DND-41 (cell line): ENCODE data around the gene ZBTB21.
"Not testable (repeated sequence)": the region's sequence is repeated elsewhere in the genome, so short reads cannot be mapped to it uniquely, and the experiment has no call there.

ENCODE experiments used
- ATAC-seq: fragments of 200-7000 bp; cut with Tn5 transposase; 3 replicates; pipeline ENCODE4 v1.9.1; 2021; ENCODE audit warnings: low read depth; ENCODE audit not compliant: insufficient read depth
- DNase-seq: peaks from one replicate; pipeline ENCODE4 v3.0.0-alpha.2; 2020
- H2AFZ ChIP-seq: 2 replicates; pipeline ENCODE4 v1.6.0; 2012; ENCODE audit warnings: low read depth, low read length
- H3K27ac ChIP-seq: 2 replicates; pipeline ENCODE4 v1.5.1; 2012; ENCODE audit warnings: low read length, inconsistent platforms
- H3K27me3 ChIP-seq: fragments of 200-600 bp; sonication (generic); 2 replicates; pipeline ENCODE4 v1.6.0; 2012; ENCODE audit warnings: low read length, mild to moderate bottlenecking, inconsistent platforms; ENCODE audit not compliant: insufficient read depth, poor library complexity
- H3K36me3 ChIP-seq: 2 replicates; pipeline ENCODE4 v1.5.1; 2012; ENCODE audit warnings: low read length, inconsistent platforms; ENCODE audit not compliant: insufficient read depth
- H3K4me1 ChIP-seq: 2 replicates; pipeline ENCODE4 v1.5.1; 2012; ENCODE audit warnings: mild to moderate bottlenecking, low read length; ENCODE audit not compliant: insufficient read depth
- H3K4me2 ChIP-seq: 2 replicates; pipeline ENCODE4 v1.6.0; 2012; ENCODE audit warnings: mild to moderate bottlenecking, moderate library complexity, low read length, inconsistent platforms; ENCODE audit not compliant: insufficient read depth
- H3K4me3 ChIP-seq, 2 experiments: fragments of 200-600 bp in 1 of 2; shearing (Covaris generic) in 1 of 2; 2 replicates each; pipeline ENCODE4 v1.5.1; 2012 to 2016; ENCODE audit warnings: inconsistent platforms in 2 of 2, low read length in 2 of 2, mild to moderate bottlenecking in 2 of 2, low read depth in 1 of 2, moderate library complexity in 1 of 2
- H3K79me2 ChIP-seq: 2 replicates; pipeline ENCODE4 v1.6.0; 2012; ENCODE audit warnings: low read length, inconsistent platforms; ENCODE audit not compliant: insufficient read depth
- H3K9ac ChIP-seq: 2 replicates; pipeline ENCODE4 v1.6.0; 2012; ENCODE audit warnings: low read depth, mild to moderate bottlenecking, inconsistent platforms, low read length, moderate library complexity
- H3K9me3 ChIP-seq: 2 replicates; pipeline ENCODE4 v1.5.1; 2012; ENCODE audit warnings: low read length, moderate library complexity, mild to moderate bottlenecking, inconsistent platforms; ENCODE audit not compliant: insufficient read depth, severe bottlenecking
- H4K20me1 ChIP-seq: 2 replicates; pipeline ENCODE4 v1.6.0; 2012; ENCODE audit warnings: low read length; ENCODE audit not compliant: insufficient read depth
- CTCF ChIP-seq: IDR thresholded peaks from 2 replicates; pipeline ENCODE4 v1.5.1; 2012; ENCODE audit warnings: borderline replicate concordance, low read length, moderate library complexity, mild to moderate bottlenecking; ENCODE audit not compliant: poor library complexity, severe bottlenecking; ENCODE audit errors: extremely low read depth
- EZH2 ChIP-seq: IDR thresholded peaks from 3 replicates; pipeline ENCODE4 v1.6.1; 2012; ENCODE audit warnings: borderline replicate concordance, low read depth, mild to moderate bottlenecking, moderate library complexity, low read length, inconsistent platforms; ENCODE audit not compliant: severe bottlenecking

The ZBTB21 gene

GRCh38 chr21:41952568-41953248, 57.5 kb downstream of the ZBTB21 start:
- Histone ChIP-seq H4K20me1 (no peaks in the 10 kb centered on the region), H3K9ac (no peak overlapping the region), H3K9me3 (no peaks in the 10 kb centered on the region), H2AFZ (no peak overlapping the region), H3K4me3 (no peak overlapping the region), H3K79me2 (no peaks in the 10 kb centered on the region), H3K4me1 (peaks cover 19% of the 10 kb centered on the region), H3K4me2 (no peak overlapping the region), H3K27me3 (peaks cover 7% of the 10 kb centered on the region), H3K36me3 (no peaks in the 10 kb centered on the region), H3K27ac (no peak overlapping the region)
- ATAC-seq (no peak), DNase-seq (no peak)
- TF ChIP-seq EZH2 (no peak), CTCF (no peak)

GRCh38 chr21:41951876-41952567, 58.1 kb downstream of the ZBTB21 start:
- DNase-seq (no peak), ATAC-seq (no peak)
- no peak overlapping the region for H2AFZ ChIP-seq
- no peak overlapping the region for H3K4me3 ChIP-seq
- no peak overlapping the region for H3K27ac ChIP-seq
- TF ChIP-seq EZH2 (no peak), CTCF (no peak)
- no peaks in the 10 kb centered on the region for H3K36me3 ChIP-seq
- H3K9ac ChIP-seq = no peak overlapping the region
- no peaks in the 10 kb centered on the region for H3K79me2 ChIP-seq
- H3K9me3 ChIP-seq = no peaks in the 10 kb centered on the region
- peaks cover 7% of the 10 kb centered on the region for H3K27me3 ChIP-seq
- H4K20me1 ChIP-seq = no peaks in the 10 kb centered on the region
- no peak overlapping the region for H3K4me2 ChIP-seq
- H3K4me1 ChIP-seq = peaks cover 14% of the 10 kb centered on the region

GRCh38 chr21:41950941-41951351, 59.2 kb downstream of the ZBTB21 start:
- H3K4me2 ChIP-seq = no peak overlapping the region
- DNase-seq = no peak
- H3K36me3 ChIP-seq = no peaks in the 10 kb centered on the region
- no peak overlapping the region for H3K9ac ChIP-seq
- no peak overlapping the region for H3K27ac ChIP-seq
- no peaks in the 10 kb centered on the region for H3K79me2 ChIP-seq
- no peak for ATAC-seq
- H3K9me3 ChIP-seq = no peaks in the 10 kb centered on the region
- H3K4me1 ChIP-seq = 0 out of 2 replicates have a peak, but pooled peaks cover 5% of the 10 kb centered on the region
- H3K4me3 ChIP-seq = no peak overlapping the region
- no peak overlapping the region for H2AFZ ChIP-seq
- TF ChIP-seq CTCF (no peak), EZH2 (no peak)
- H4K20me1 ChIP-seq = no peaks in the 10 kb centered on the region
- H3K27me3 ChIP-seq = peaks cover 7% of the 10 kb centered on the region

GRCh38 chr21:41949631-41950030, 60.5 kb downstream of the ZBTB21 start:
- H3K9ac ChIP-seq, H3K4me3 ChIP-seq, H3K79me2 ChIP-seq, H3K4me2 ChIP-seq, DNase-seq, H3K9me3 ChIP-seq, H3K4me1 ChIP-seq, H3K27ac ChIP-seq, H3K27me3 ChIP-seq, H2AFZ ChIP-seq, H3K36me3 ChIP-seq, ATAC-seq, H4K20me1 ChIP-seq: not testable (repeated sequence)
